ENCODE results near the gene CRLF2. TPM values are rescaled to one million over a fixed set of nuclear protein-coding genes. Genes with fewer than 3 reads are reported as not detected.

CRLF2 gene
- total and polyA plus RNA-seq, 4 donors, result 0.19 TPM; not detected in 3

DNA sequence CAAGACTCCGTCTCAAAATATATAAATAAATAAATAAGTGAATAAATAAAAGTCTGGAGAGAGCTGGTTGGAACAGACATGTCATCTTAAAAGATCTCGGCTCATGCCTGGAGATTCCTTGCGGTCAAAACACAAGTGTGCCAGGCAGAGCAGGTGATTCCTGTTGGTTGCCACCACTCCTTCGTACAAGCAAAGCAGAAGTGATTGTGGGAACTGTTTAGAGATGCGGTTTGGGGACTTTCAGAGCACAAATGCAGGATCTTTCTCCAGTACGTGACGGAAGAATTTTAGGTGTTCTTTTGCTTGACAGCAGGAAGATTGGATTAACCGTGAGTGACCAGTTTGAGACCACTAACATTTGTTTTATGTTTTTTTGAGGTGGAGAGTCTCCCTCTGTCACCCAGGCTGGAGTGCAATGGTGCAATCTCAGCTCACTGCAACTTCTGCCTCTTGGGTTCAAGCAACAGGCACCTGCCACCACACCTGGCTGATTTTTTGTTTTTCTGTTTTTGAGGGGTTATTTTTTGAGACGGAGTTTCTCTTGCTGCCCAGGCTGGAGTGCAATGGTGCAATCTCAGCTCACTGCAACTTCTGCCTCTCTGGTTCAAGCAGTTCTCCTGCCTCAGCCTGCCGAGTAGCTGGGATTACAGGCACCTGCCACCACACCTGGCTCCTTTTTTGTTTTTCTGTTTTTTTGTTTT lies 2.8 kb upstream of the CRLF2 start:
- TF ChIP-seq FOXA2 (IDR thresholded peaks at IDR 0.05) (no peak), YY1 (IDR thresholded peaks at IDR 0.05) (no peak)
- TF ChIP-seq, protein P1, sequence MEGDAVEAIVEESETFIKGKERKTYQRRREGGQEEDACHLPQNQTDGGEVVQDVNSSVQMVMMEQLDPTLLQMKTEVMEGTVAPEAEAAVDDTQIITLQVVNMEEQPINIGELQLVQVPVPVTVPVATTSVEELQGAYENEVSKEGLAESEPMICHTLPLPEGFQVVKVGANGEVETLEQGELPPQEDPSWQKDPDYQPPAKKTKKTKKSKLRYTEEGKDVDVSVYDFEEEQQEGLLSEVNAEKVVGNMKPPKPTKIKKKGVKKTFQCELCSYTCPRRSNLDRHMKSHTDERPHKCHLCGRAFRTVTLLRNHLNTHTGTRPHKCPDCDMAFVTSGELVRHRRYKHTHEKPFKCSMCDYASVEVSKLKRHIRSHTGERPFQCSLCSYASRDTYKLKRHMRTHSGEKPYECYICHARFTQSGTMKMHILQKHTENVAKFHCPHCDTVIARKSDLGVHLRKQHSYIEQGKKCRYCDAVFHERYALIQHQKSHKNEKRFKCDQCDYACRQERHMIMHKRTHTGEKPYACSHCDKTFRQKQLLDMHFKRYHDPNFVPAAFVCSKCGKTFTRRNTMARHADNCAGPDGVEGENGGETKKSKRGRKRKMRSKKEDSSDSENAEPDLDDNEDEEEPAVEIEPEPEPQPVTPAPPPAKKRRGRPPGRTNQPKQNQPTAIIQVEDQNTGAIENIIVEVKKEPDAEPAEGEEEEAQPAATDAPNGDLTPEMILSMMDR (IDR thresholded peaks at IDR 0.05; ENCODE audit: low read depth, low read length, missing input control), result no peak
- Histone ChIP-seq H3K27me3 (ENCODE audit: control insufficient read depth in 4 of 4, insufficient read depth in 4 of 4, low read length in 3 of 4) (no peaks in the 10 kb centered on the region), H3K9me3 (ENCODE audit: control insufficient read depth in 4 of 4, low read length in 3 of 4) (no peaks in the 10 kb centered on the region), H3K4me1 (ENCODE audit: control insufficient read depth in 4 of 4, insufficient read depth in 4 of 4, low read length in 3 of 4) (no peaks in the 10 kb centered on the region), H3K4me3 (ENCODE audit: low read depth in 1 of 3, low read length in 3 of 3) (no peak overlapping the region), H3K27ac (ENCODE audit: low read depth in 1 of 2, low read length in 2 of 2) (no peak overlapping the region), H3K9ac (ENCODE audit: low read depth in 1 of 2, low read length in 2 of 2) (no peak overlapping the region), H3K36me3 (ENCODE audit: control insufficient read depth in 4 of 4, insufficient read depth in 3 of 4, low read depth in 1 of 4, low read length in 3 of 4) (no peaks in the 10 kb centered on the region)
- WGBS, result 65% methylated on average over 10 of the region's 10 CpGs
- no peak for DNase-seq (ENCODE audit: low spot score)

DNA sequence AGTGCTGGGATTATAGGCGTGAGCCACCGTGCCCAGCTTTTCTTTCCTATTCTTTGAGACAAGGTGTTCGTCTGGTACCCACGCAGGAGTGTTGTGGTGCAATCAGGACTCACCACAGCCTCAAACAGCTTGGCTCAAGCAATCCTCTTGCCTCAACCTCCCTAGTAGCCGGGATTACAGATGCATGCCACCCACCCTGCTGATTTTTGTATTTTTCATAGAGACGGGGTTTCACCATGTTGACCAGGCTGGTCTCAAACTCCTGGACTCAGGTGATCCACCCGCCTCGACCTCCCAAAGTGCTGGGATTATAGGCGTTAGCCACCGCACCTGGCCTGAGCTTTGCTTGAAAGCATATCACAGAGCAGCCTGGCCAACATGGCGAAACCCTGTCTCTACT lies 1.5 kb upstream of the CRLF2 start:
- DNase-seq (ENCODE audit: low spot score), result no peak
- Histone ChIP-seq H3K36me3 (ENCODE audit: control insufficient read depth in 4 of 4, insufficient read depth in 3 of 4, low read depth in 1 of 4, low read length in 3 of 4) (no peaks in the 10 kb centered on the region), H3K9ac (ENCODE audit: low read depth in 1 of 2, low read length in 2 of 2) (no peak overlapping the region), H3K27ac (ENCODE audit: low read depth in 1 of 2, low read length in 2 of 2) (no peak overlapping the region), H3K27me3 (ENCODE audit: control insufficient read depth in 4 of 4, insufficient read depth in 4 of 4, low read length in 3 of 4) (no peaks in the 10 kb centered on the region), H3K4me1 (ENCODE audit: control insufficient read depth in 4 of 4, insufficient read depth in 4 of 4, low read length in 3 of 4) (no peaks in the 10 kb centered on the region), H3K4me3 (ENCODE audit: low read depth in 1 of 3, low read length in 3 of 3) (no peak overlapping the region), H3K9me3 (ENCODE audit: control insufficient read depth in 4 of 4, low read length in 3 of 4) (no peaks in the 10 kb centered on the region)
- no peak for TF ChIP-seq FOXA2 (IDR thresholded peaks at IDR 0.05)
- no peak for TF ChIP-seq GABPA (IDR thresholded peaks at IDR 0.05 in 1 of 2, conservative IDR thresholded peaks at IDR 0.05 in 1 of 2)
- TF ChIP-seq, protein P2, sequence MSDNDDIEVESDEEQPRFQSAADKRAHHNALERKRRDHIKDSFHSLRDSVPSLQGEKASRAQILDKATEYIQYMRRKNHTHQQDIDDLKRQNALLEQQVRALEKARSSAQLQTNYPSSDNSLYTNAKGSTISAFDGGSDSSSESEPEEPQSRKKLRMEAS (IDR thresholded peaks at IDR 0.05), result no peak
- no peak for TF ChIP-seq JUND (IDR thresholded peaks at IDR 0.05)
- TF ChIP-seq NR2F2 (IDR thresholded peaks at IDR 0.05), result no peak
- no peak for TF ChIP-seq YY1 (IDR thresholded peaks at IDR 0.05)
- no peak for TF ChIP-seq SP1 (IDR thresholded peaks at IDR 0.05)
- no peak for TF ChIP-seq REST (IDR thresholded peaks at IDR 0.05)
- TF ChIP-seq FOXA1 (IDR thresholded peaks at IDR 0.05), result no peak
- no peak for TF ChIP-seq RAD21 (IDR thresholded peaks at IDR 0.05)
- TF ChIP-seq HNF4A (conservative IDR thresholded peaks at IDR 0.05), result no peak
- TF ChIP-seq RXRA (IDR thresholded peaks at IDR 0.05), result no peak
- no peak for TF ChIP-seq TAF1 (conservative IDR thresholded peaks at IDR 0.05)
- no peak for TF ChIP-seq EGR1 (IDR thresholded peaks at IDR 0.05; ENCODE audit: low read depth in 2 of 2)
- TF ChIP-seq, protein P3, sequence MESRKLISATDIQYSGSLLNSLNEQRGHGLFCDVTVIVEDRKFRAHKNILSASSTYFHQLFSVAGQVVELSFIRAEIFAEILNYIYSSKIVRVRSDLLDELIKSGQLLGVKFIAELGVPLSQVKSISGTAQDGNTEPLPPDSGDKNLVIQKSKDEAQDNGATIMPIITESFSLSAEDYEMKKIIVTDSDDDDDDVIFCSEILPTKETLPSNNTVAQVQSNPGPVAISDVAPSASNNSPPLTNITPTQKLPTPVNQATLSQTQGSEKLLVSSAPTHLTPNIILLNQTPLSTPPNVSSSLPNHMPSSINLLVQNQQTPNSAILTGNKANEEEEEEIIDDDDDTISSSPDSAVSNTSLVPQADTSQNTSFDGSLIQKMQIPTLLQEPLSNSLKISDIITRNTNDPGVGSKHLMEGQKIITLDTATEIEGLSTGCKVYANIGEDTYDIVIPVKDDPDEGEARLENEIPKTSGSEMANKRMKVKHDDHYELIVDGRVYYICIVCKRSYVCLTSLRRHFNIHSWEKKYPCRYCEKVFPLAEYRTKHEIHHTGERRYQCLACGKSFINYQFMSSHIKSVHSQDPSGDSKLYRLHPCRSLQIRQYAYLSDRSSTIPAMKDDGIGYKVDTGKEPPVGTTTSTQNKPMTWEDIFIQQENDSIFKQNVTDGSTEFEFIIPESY (IDR thresholded peaks at IDR 0.05), result no peak
- no peak for TF ChIP-seq ATF3 (IDR thresholded peaks at IDR 0.05)
- no peak for TF ChIP-seq HNF4G (IDR thresholded peaks at IDR 0.05)
- TF ChIP-seq, protein P1 (IDR thresholded peaks at IDR 0.05; ENCODE audit: low read depth, low read length, missing input control), result no peak
- WGBS, result 87% methylated on average over 11 of the region's 11 CpGs
